Urinary bladder (tissue), 4 donors: ENCODE measurements around the gene USP15. TPM values are rescaled to one million over a fixed set of nuclear protein-coding genes. Genes with fewer than 3 reads are reported as not detected.
"Not testable (repeated sequence)": the region's sequence is repeated elsewhere in the genome, so short reads cannot be mapped to it uniquely, and the experiment has no call there.

Source experiments
- DNase-seq: peaks from one replicate; pipeline ENCODE4 v3.0.0-alpha.2; 2015; ENCODE audit errors: extremely low spot score
- H3K27ac ChIP-seq: one replicate; pipeline ENCODE4 v1.5.1; 2013; ENCODE audit warnings: low read depth, mild to moderate bottlenecking, moderate library complexity
- H3K36me3 ChIP-seq: one replicate; pipeline ENCODE4 v1.6.1; 2013; ENCODE audit warnings: mild to moderate bottlenecking, moderate library complexity; ENCODE audit not compliant: insufficient read depth
- H3K4me1 ChIP-seq: one replicate; pipeline ENCODE4 v1.6.1; 2013; ENCODE audit warnings: mild to moderate bottlenecking, moderate library complexity; ENCODE audit not compliant: insufficient read depth
- H3K4me3 ChIP-seq: one replicate; pipeline ENCODE4 v1.5.1; 2013; ENCODE audit warnings: low read depth, low read length
- WGBS: extraction: QIAGEN DNeasy Blood & Tissue Kit; methylation state at CpG from one replicate; pipeline ENCODE4 v1.1.7; 2013; 5-methylcytosine and 5-hydroxymethylcytosine counted together
- polyA plus RNA-seq: library from polyadenylated mRNA; stranded (reverse); fragments of 200-250 nt; gene quantifications from one replicate; pipeline ENCODE4 v1.2.3, GENCODE V29; 2013
- total RNA-seq: library from RNA; depleted of rRNA; stranded (reverse); fragments of >200 nt; gene quantifications from one replicate; pipeline ENCODE4 v1.2.3, GENCODE V29; 2014
- donor health status: healthy with polysubstance abuse.
- donor health status: healthy.

Gene USP15
- total and polyA plus RNA-seq, 2 donors = 31.9 to 135 TPM

DNA sequence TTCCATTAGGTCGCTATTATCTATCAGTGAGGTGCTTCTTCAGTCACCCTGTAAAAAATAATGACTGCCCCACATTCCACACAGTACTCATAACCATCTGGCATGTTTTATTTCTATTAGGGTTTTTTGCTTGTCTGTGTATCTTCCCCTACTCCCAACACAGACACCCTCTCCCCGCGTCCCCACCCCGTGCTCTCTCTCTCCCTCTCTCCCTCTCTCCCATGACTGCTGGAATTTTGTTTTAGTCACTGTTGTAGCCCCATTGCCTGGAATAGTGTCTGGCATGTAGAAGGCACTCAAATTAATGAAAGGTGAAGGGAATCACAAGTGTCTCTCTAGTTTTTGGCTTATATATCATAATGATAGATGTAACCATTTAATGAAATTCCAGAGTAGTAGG, 103.3 kb downstream of the USP15 start:
- H3K4me3 ChIP-seq = no peak overlapping the region
- no peaks in the 10 kb centered on the region for H3K4me1 ChIP-seq
- no peak for DNase-seq
- no peak overlapping the region for H3K27ac ChIP-seq
- WGBS = 85% methylated on average over 4 of the region's 4 CpGs
- no peaks in the 10 kb centered on the region for H3K36me3 ChIP-seq

DNA sequence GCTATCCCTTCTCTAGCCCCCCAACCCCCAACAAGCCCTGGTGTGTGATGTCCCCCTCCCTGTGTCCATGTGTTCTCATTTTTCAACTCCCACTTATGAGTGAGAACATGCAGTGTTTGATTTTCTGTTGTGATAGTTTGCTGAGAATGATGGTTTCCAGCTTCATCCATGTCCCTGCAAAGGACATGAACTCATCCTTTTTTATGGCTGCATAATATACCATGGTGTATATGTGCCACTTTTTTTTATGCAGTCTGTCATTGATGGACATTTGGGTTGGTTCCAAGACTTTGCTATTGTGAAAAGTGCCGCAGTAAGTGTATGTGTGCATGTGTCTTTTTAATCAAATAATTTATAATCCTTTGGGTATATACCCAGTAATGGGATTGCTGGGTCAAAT, 104.5 kb downstream of the USP15 start:
- H3K4me3 ChIP-seq, DNase-seq, H3K36me3 ChIP-seq, H3K27ac ChIP-seq, H3K4me1 ChIP-seq: not testable (repeated sequence)
- 96% methylated on average over 1 of the region's 1 CpG for WGBS

DNA sequence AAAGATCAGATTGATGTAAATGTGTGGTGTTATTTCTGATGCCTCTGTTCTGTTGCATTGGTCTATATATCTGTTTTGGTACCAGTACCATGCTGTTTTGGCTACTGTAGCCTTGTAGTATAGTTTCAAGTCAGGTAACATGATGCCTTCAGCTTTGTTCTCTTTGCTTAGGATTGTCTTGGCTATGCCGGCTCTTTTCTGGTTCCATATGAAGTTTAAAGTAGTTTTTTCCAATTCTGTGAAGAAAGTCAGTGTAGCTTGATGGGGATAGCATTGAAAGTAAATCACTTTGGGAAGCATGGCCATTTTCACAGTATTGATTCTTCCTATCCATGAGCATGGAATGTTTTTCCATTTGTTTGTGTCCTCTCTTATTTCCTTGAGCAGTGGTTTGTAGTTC, 105.6 kb downstream of the USP15 start:
- not testable (repeated sequence) for DNase-seq, H3K36me3 ChIP-seq, H3K4me1 ChIP-seq, H3K27ac ChIP-seq, H3K4me3 ChIP-seq
- 97% methylated on average over 1 of the region's 1 CpG for WGBS

DNA sequence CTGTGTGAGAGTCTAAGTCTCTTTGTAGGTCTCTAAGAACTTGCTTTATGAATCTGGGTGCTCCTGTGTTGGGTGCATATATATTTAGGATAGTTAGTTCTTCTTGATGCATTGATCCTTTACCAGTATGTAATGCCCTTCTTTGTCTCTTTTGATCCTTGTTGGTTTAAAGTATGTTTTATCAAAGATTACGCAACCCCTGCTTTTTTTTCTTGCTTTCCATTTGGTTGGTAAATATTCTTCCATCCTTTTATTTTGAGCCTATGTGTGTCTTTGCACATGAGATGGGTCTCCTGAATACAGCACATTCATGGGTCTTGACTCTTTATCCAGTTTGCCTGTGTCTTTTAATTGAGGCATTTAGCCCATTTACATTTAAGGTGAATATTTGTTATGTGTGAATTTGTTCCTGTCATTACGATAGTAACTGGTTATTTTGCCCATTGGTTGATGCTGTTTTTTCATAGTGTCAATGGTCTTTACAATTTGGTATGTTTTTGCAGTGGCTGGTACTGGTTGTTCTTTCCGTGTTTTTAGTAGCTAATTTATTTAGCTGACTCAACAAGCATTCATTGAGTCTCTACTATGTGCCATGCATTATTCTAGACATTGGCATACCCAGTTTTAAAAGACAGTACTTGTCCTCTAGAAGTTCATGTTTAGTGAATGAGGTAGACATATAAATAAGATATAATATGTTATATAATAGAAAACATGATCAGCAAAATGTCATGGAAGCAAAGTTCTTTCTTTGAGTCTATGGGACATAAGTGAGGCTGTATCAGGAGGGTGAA, 108.4 kb downstream of the USP15 start:
- not testable (repeated sequence) for H3K27ac ChIP-seq, H3K4me3 ChIP-seq, H3K36me3 ChIP-seq, H3K4me1 ChIP-seq, DNase-seq
- WGBS = 96% methylated on average over 3 of the region's 3 CpGs

DNA sequence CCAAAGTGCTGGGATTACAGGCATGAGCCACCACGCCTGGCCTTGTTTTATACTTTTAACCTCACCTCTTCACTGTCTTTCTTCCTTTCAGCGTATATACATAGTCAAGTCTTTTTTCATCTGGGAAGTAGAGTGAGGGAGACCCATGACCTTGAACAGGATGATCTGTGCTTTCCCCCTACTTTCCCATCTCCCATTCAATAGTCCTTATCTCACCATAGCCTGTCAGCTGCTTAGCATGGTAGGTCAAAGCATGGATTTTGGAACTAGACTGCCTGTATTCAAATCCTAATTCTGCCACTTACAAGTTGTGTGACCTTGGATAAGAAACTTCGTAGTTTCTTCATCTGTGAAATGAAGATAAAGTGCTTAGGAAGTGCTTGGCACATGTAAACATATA, 110.0 kb downstream of the USP15 start:
- WGBS = 92% methylated on average over 3 of the region's 3 CpGs
- Histone ChIP-seq H3K4me1 (no peaks in the 10 kb centered on the region), H3K36me3 (no peaks in the 10 kb centered on the region), H3K4me3 (no peak overlapping the region), H3K27ac (no peak overlapping the region)
- no peak for DNase-seq

DNA sequence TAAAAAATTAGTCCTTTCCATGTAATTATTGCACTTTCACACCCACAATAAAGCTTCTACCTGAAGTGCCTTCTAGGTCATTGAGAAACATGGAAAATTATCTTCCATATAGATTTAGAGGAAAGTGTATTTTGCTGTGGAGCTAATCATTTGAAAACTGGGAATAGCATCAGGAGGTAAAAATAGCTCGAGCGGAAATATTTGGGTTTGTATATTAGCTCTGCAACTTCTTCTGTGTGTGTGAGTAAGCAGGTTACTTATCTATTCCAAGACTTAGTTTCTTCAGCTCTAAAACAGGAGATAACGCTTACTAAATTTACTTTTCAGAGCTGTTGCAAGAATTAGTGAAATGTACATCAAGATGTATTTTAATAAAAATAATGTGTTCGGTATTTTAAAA, 111.5 kb downstream of the USP15 start:
- H3K4me1 ChIP-seq = no peaks in the 10 kb centered on the region
- 69% methylated on average over 4 of the region's 4 CpGs for WGBS

DNA sequence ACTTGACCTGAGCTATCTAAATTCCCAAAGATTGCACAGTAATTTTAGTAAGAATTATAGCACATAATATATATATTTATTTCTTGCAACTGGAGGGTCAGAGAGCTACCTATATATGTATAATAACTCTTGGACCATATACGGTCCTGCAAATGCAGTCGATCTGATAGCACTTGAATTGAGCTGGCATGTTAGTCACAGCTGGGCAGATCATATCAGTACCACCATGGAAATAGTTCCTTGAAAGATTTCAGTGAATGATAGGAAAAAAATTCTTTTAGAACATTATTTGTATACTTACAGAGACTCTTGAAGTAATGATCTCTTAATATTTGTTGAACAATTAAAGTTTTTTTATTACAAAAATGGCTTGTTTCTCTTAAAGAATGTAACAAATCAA, 111.9 kb downstream of the USP15 start:
- Histone ChIP-seq H3K4me1 (no peaks in the 10 kb centered on the region), H3K27ac (no peak overlapping the region), H3K4me3 (no peak overlapping the region), H3K36me3 (no peaks in the 10 kb centered on the region)
- 85% methylated on average over 2 of the region's 2 CpGs for WGBS
- DNase-seq = no peak

More for the DNA sequence above, 111.5 kb downstream of the USP15 start:
- no peak overlapping the region for H3K27ac ChIP-seq
- H3K36me3 ChIP-seq = no peaks in the 10 kb centered on the region
- no peak overlapping the region for H3K4me3 ChIP-seq
- DNase-seq = no peak

DNA sequence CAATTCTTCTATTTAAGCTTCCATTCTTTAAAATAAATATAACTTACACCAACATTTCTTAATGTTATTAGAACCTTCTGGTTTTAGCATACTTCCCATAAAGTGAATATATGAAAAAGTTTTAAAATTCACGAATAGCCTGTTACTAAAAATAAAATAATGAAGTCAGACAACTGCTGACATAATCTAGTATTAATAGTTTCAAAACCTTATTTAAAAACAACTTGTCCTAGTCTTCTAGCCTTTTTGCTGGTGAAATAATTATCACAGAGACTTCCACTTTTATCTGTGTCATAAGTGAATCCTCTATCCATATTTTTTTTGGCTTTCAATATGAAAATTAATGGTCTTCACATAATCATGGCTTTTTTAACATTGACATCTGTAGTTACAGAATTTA, 112.6 kb downstream of the USP15 start:
- Histone ChIP-seq H3K36me3 (no peaks in the 10 kb centered on the region), H3K4me1 (no peaks in the 10 kb centered on the region), H3K27ac (no peak overlapping the region), H3K4me3 (no peak overlapping the region)
- no peak for DNase-seq
- 21% methylated on average over 1 of the region's 1 CpG for WGBS

DNA sequence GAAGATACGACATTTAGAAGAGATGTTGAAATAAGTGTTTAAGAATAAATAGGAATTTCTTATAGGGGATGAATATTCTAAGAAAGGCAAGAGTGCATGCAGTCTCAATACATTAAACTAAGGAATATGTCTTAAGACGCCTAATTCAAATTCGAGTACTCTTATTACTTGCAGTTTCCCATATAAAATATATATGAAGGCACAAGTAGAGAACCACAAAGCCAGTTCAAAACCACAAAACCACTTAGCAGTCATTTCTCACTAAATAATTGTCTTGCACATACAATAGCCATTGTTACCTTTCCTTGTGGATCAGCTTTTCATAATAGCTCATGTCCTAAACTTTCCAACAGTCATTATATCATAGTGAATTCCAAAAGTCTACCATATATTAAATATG, 115.4 kb downstream of the USP15 start:
- DNase-seq = no peak
- Histone ChIP-seq H3K27ac (no peak overlapping the region), H3K4me3 (no peak overlapping the region), H3K36me3 (no peaks in the 10 kb centered on the region), H3K4me1 (no peaks in the 10 kb centered on the region)
- 95% methylated on average over 3 of the region's 3 CpGs for WGBS

DNA sequence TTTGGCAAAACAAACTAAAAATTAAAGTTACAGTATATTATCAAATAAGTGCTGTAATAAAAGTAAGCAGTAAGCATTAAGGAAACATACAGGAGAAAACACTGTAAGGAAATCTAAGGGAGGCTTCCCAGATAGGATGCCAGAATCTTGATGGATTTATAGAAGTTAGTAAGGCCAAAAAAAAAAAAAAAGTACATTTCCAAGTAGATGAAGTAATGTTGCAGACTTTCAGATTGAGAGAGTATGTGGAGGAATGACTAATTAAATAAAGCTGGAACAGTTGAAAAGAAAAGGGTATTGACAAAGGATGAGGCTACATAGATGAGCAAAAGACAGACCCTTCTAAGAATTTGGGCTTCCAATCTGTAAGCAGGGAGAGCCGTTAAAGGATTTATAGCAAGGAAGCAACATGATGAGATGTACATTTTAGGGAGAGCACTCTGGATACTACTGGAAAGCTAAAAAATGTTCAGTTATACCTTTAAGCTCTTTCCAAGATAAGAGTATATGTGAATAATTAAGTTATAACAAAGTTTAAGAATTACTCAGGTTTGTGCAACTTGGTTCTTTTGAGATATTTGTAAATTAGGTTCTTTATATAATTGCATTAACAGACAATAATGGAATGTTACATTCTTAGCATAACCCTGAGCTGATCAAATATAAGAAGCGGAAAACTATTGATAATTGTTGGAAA, 119.0 kb downstream of the USP15 start:
- DNase-seq = no peak

DNA sequence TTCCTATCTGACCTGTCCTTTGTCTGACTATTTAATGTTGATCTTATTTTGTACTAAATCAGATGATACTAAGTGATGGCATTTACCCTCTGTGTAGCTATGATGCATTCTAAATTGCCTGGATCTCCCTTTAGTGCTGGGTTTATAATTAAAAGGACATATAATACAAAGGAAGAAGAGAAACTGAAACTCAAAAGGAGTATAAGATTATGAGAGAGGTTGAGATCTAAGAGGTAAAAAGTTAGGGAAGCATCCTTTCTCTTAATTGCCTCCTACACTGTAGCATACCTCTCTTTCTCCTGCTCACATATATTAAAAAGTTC, 119.5 kb downstream of the USP15 start:
- Histone ChIP-seq H3K36me3 (no peaks in the 10 kb centered on the region), H3K4me3 (no peak overlapping the region), H3K27ac (no peak overlapping the region), H3K4me1 (no peaks in the 10 kb centered on the region)
- no peak for DNase-seq

More for the DNA sequence above, 119.0 kb downstream of the USP15 start:
- WGBS = 69% methylated on average over 2 of the region's 2 CpGs
- Histone ChIP-seq H3K27ac (no peak overlapping the region), H3K36me3 (no peaks in the 10 kb centered on the region), H3K4me3 (no peak overlapping the region), H3K4me1 (no peaks in the 10 kb centered on the region)

DNA sequence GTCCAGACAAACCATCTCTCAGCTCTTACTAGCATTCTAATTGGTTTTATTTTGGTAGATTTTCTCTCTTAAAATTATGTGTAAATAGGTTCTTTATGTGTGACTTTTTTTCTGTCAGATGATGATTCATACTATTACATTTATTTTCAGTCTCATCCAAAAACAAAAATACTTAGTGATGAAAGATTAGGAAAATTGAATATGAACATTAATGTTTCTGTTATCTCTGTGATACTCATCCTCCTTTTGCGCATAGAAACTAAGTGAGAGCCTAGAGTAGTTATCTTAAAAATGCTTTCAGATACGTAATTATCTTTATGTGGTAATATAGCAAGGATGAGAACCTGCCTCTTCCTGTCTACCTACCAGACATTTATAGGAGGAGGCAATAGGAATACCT, 122.3 kb downstream of the USP15 start:
- Histone ChIP-seq H3K27ac (no peak overlapping the region), H3K36me3 (no peaks in the 10 kb centered on the region), H3K4me3 (no peak overlapping the region), H3K4me1 (no peaks in the 10 kb centered on the region)
- DNase-seq = no peak
- 88% methylated on average over 2 of the region's 2 CpGs for WGBS

DNA sequence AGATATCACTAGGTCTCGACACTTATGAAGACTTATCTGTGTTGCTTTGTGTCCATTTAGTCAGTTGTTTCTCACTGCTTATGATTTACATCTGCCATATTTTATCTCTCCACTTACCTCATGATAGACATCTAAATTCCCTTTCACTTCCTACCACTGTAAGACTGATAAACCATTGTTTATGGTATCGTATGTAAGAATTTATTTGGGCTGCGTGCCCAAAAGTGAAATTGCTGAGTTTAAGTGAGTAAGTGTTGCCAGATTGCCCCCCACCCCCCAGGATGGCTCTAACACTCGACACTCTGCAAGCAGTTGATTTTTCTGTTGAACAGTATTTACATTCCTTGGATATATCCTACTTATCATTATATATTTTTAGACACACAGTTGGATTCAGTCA, 136.5 kb downstream of the USP15 start:
- H3K36me3 ChIP-seq = peaks cover 8% of the 10 kb centered on the region
- whole genome bisulfite sequencing = 29% methylated on average over 4 of the region's 4 CpGs
- DNase-seq = no peak

DNA sequence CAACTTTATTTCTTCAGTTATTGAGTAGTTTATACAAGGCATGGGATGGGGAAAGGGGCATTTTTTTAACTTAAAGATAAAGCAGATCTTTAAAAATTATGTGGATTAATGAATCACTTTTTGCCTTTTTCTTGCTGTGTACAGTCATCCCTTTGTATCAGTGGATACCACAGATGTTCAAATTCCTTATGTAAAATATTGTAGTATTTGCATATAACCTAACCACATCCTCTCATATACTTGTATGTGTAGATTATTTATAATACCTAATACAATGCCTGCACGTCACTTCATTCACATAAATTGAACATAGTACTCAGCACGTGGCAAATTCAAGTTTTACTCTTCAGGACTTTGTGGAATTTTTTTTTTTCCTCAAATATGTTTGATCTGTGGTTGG, 139.9 kb downstream of the USP15 start:
- Histone ChIP-seq H3K27ac (no peak overlapping the region), H3K4me1 (no peaks in the 10 kb centered on the region), H3K36me3 (peaks cover 12% of the 10 kb centered on the region), H3K4me3 (no peak overlapping the region)
- DNase-seq = no peak
- WGBS = 93% methylated on average over 2 of the region's 2 CpGs

More for the DNA sequence above, 136.5 kb downstream of the USP15 start:
- Histone ChIP-seq H3K27ac (no peak overlapping the region), H3K4me1 (no peaks in the 10 kb centered on the region), H3K4me3 (no peak overlapping the region)
